Body of pancreas (tissue), 4 donors: ENCODE measurements around the gene PDCD4.

Experiments
- CTCF ChIP-seq, 7 experiments: fragments of 450-650 bp in 4 of 7; fragments of 200-600 bp in 3 of 7; sonication (generic) in 3 of 7; IDR thresholded peaks; one replicate each; pipeline ENCODE4 v1.5.1; 2016 to 2019; ENCODE audit warnings: antibody characterized with exemption in 7 of 7
- POLR2A ChIP-seq, 3 donors: fragments of 450-650 bp; IDR thresholded peaks; one replicate each; pipeline ENCODE4 v1.6.1; 2016; ENCODE audit warnings: antibody characterized with exemption in 3 of 3, mild to moderate bottlenecking in 2 of 3

- no peak for TF ChIP-seq POLR2A (IDR thresholded peaks at IDR 0.05)
- no peak for TF ChIP-seq CTCF (IDR thresholded peaks at IDR 0.05)
Observed at GRCh38 chr10:110859973-110860376, 11.8 kb upstream of the PDCD4 start.
